Chondrocyte (in vitro differentiated cells): ENCODE data around the gene CD99. TPM values are rescaled to one million over a fixed set of nuclear protein-coding genes. Genes with fewer than 3 reads are reported as not detected.
"Not testable (repeated sequence)": the region's sequence is repeated elsewhere in the genome, so short reads cannot be mapped to it uniquely, and the experiment has no call there.

Experiments used
- DNase-seq: peaks from one replicate; pipeline ENCODE4 v3.0.0; 2021; ENCODE audit warnings: mixed read lengths, low spot score
- H3K27ac Mint-ChIP-seq: one replicate; pipeline ENCODE4 v1.8.0; 2021; ENCODE audit warnings: mild to moderate bottlenecking, moderate library complexity, mixed read lengths; ENCODE audit not compliant: unreplicated experiment
- H3K27me3 Mint-ChIP-seq: 2 replicates; pipeline ENCODE4 v1.8.0; 2021; ENCODE audit warnings: low read depth, mixed read lengths
- H3K36me3 Mint-ChIP-seq: 2 replicates; pipeline ENCODE4 v1.8.0; 2021; ENCODE audit warnings: low read depth, mixed read lengths
- H3K4me1 Mint-ChIP-seq: 2 replicates; pipeline ENCODE4 v1.8.0; 2021; ENCODE audit warnings: low read depth, mild to moderate bottlenecking, mixed read lengths
- H3K4me3 Mint-ChIP-seq: one replicate; pipeline ENCODE4 v1.8.0; 2021; ENCODE audit warnings: mild to moderate bottlenecking, moderate library complexity, mixed read lengths; ENCODE audit not compliant: unreplicated experiment
- H3K9me3 Mint-ChIP-seq: 2 replicates; pipeline ENCODE4 v1.8.0; 2021; ENCODE audit warnings: low read depth, mixed read lengths
- CTCF ChIP-seq: fragments of 200-600 bp; sonication (generic); IDR thresholded peaks from 2 replicates; pipeline ENCODE4 v1.5.0; 2021; ENCODE audit warnings: antibody characterized with exemption, mild to moderate bottlenecking, moderate library complexity
- total RNA-seq: library from RNA; stranded (reverse); gene quantifications from 3 replicates; pipeline ENCODE4 v1.2.1, GENCODE V29; 2021

CD99 gene
- total RNA-seq, 1 donor from 2014 or later, result 570 TPM

- Mint-ChIP-seq H3K36me3 (no peaks in the 10 kb centered on the region), H3K9me3 (peaks cover 13% of the 10 kb centered on the region), H3K27ac (no peak overlapping the region), H3K4me3 (no peak overlapping the region), H3K4me1 (no peaks in the 10 kb centered on the region), H3K27me3 (peaks cover 17% of the 10 kb centered on the region)
- no peak for DNase-seq
- no peak for TF ChIP-seq CTCF
Observed at GRCh38 chrX:2774057-2774456, 83.0 kb downstream of the CD99 start.

GRCh38 chrX:2774776-2775175 is 83.7 kb downstream of the CD99 start:
- H3K27ac Mint-ChIP-seq, result no peak overlapping the region
- H3K4me1 Mint-ChIP-seq, result no peaks in the 10 kb centered on the region
- H3K4me3 Mint-ChIP-seq, result no peak overlapping the region
- no peak for TF ChIP-seq CTCF
- peaks cover 17% of the 10 kb centered on the region for H3K27me3 Mint-ChIP-seq
- DNase-seq, result no peak
- no peaks in the 10 kb centered on the region for H3K36me3 Mint-ChIP-seq
- peaks cover 13% of the 10 kb centered on the region for H3K9me3 Mint-ChIP-seq

- H3K4me1 Mint-ChIP-seq, H3K4me3 Mint-ChIP-seq, DNase-seq, H3K27me3 Mint-ChIP-seq, H3K36me3 Mint-ChIP-seq, H3K9me3 Mint-ChIP-seq, H3K27ac Mint-ChIP-seq: not testable (repeated sequence)
Observed at GRCh38 chrX:2780472-2781225, 89.6 kb downstream of the CD99 start.

GRCh38 chrX:2781226-2781571 is 90.1 kb downstream of the CD99 start:
- Mint-ChIP-seq H3K27ac (no peak overlapping the region), H3K9me3 (no peaks in the 10 kb centered on the region), H3K27me3 (peaks cover 2% of the 10 kb centered on the region), H3K36me3 (no peaks in the 10 kb centered on the region), H3K4me1 (no peaks in the 10 kb centered on the region), H3K4me3 (no peak overlapping the region)
- TF ChIP-seq CTCF, result no peak
- no peak for DNase-seq

GRCh38 chrX:2781698-2782097 is 90.6 kb downstream of the CD99 start:
- Mint-ChIP-seq H3K27ac (no peak overlapping the region), H3K4me3 (no peak overlapping the region)

More at GRCh38 chrX:2781698-2782097, 90.6 kb downstream of the CD99 start:
- Mint-ChIP-seq H3K36me3 (no peaks in the 10 kb centered on the region), H3K27me3 (peaks cover 2% of the 10 kb centered on the region), H3K9me3 (no peaks in the 10 kb centered on the region), H3K4me1 (no peaks in the 10 kb centered on the region)
- TF ChIP-seq CTCF, result no peak
- no peak for DNase-seq
